HUES64 (cell line): Measurements from ENCODE around the gene CSK.

Experiments used
- H3K27ac ChIP-seq: 2 replicates; pipeline ENCODE4 v1.7.0; 2013; ENCODE audit warnings: low read depth, low read length, inconsistent platforms
- H3K27me3 ChIP-seq: 2 replicates; pipeline ENCODE4 v1.6.1; 2013; ENCODE audit warnings: mild to moderate bottlenecking, low read length; ENCODE audit not compliant: insufficient read depth
- H3K36me3 ChIP-seq: 2 replicates; pipeline ENCODE4 v1.6.1; 2013; ENCODE audit warnings: mild to moderate bottlenecking, low read length; ENCODE audit not compliant: insufficient read depth
- H3K4me1 ChIP-seq: 2 replicates; pipeline ENCODE4 v1.6.1; 2013; ENCODE audit warnings: mild to moderate bottlenecking, low read length, moderate library complexity; ENCODE audit not compliant: insufficient read depth
- H3K4me3 ChIP-seq: 2 replicates; pipeline ENCODE4 v1.5.1; 2013; ENCODE audit warnings: mild to moderate bottlenecking, low read length, moderate library complexity
- H3K9ac ChIP-seq: 2 replicates; pipeline ENCODE4 v1.6.1; 2013; ENCODE audit warnings: mild to moderate bottlenecking, low read depth, low read length
- H3K9me3 ChIP-seq: 2 replicates; pipeline ENCODE4 v1.6.1; 2013; ENCODE audit warnings: low read depth, low read length; ENCODE audit not compliant: insufficient read depth
- WGBS: fragments of 150-250, 120-280 bp; methylation state at CpG from one replicate; pipeline ENCODE4 v1.1.7; 2013; ENCODE audit warnings: missing lambda C conversion rate; 5-methylcytosine and 5-hydroxymethylcytosine counted together

CSK gene

DNA sequence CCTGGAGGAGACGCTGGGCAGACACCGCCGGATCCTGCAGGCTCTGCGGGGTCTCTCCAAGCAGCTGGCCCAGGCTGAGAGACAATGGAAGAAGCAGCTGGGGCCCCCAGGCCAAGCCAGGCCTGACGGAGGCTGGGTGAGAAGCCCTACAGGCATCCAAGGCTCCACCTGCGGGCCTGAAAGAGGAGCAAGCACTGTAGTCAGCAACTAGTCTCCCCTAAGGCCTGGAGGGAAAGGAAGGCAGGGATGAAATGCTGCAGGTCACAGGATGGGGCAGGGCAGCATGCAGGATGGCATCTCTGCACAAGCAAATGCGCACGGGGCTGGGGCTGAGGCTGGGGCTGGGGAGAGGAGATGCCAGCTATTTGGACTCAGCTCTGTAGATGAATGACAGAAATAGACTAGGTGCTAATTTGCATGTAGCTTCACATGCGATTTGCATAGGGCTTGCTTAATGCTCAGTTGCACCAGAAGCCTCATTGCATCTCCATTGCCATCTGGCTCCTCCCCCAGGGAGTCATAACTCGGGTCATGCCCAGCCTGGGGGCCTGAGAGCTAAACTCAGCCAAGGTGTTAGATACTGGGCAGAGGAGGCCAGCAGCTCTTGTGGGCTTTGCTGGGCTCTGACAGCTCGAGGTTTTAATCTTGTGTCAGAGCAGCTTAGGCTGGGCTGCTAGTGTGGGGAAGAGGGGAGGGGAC lies 39.4 kb downstream of the CSK start:
- 41% methylated on average over 11 of the region's 11 CpGs for WGBS
- H3K27me3 ChIP-seq: peaks cover 19% of the 10 kb centered on the region
- no peak overlapping the region for H3K4me3 ChIP-seq
- peaks cover 18% of the 10 kb centered on the region; the same call in 1 of the 2 replicates for H3K4me1 ChIP-seq
- H3K36me3 ChIP-seq: no peaks in the 10 kb centered on the region
- peak overlapping the region; percentile 26; the same call in 1 of the 2 replicates for H3K27ac ChIP-seq
- H3K9me3 ChIP-seq: no peaks in the 10 kb centered on the region
- no peak overlapping the region for H3K9ac ChIP-seq

DNA sequence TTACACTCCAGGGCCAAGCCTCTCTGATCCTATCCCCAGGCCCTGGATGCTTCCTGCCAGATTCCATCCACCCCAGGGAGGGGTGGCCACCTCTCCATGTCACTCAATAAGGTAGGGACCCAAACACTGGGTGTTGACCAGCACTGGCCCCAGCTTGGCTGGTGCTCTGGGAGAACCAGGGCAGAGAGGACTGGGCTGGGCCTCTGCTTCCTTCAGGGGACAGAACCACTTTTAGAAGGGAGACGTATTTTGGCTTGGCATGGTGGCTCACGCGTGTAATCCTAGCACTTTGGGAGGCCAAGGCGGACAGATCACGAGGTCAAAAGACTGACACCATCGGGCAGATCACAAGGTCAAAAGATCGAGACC lies 39.9 kb downstream of the CSK start:
- 94% methylated on average over 7 of the region's 7 CpGs for WGBS
- Histone ChIP-seq H3K27ac (no peak overlapping the region), H3K4me3 (no peak overlapping the region)

DNA sequence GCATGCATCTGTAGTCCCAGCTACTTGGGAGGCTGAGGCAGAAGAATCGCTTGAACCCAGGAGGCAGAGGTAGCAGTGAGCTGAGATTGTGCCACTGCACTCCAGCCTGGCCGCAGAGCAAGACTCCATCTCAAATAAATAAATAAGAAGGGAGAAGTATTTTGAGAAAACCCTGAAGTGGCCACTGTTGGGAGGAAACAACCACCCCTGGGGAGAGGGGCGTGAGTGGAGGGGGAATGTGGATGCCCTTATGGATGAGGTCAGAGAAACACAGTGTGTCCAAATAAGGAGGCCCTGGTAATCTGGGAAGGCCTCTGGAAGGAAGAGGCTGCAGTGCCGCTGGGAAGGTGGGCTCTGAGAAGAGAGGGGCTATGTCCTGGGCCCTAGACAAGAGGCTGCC lies 40.4 kb downstream of the CSK start:
- H3K9me3 ChIP-seq: no peaks in the 10 kb centered on the region
- peaks cover 28% of the 10 kb centered on the region for H3K27me3 ChIP-seq
- H3K4me1 ChIP-seq: peaks cover 20% of the 10 kb centered on the region; the same call in 1 of the 2 replicates
- no peaks in the 10 kb centered on the region for H3K36me3 ChIP-seq
- no peak overlapping the region for H3K9ac ChIP-seq
- WGBS: 83% methylated on average over 3 of the region's 4 CpGs
- no peak overlapping the region for H3K4me3 ChIP-seq
- no peak overlapping the region for H3K27ac ChIP-seq

More for the DNA sequence above, 39.9 kb downstream of the CSK start:
- H3K27me3 ChIP-seq: peaks cover 24% of the 10 kb centered on the region
- H3K36me3 ChIP-seq: no peaks in the 10 kb centered on the region
- H3K9ac ChIP-seq: no peak overlapping the region
- no peaks in the 10 kb centered on the region for H3K9me3 ChIP-seq
- peaks cover 19% of the 10 kb centered on the region for H3K4me1 ChIP-seq

DNA sequence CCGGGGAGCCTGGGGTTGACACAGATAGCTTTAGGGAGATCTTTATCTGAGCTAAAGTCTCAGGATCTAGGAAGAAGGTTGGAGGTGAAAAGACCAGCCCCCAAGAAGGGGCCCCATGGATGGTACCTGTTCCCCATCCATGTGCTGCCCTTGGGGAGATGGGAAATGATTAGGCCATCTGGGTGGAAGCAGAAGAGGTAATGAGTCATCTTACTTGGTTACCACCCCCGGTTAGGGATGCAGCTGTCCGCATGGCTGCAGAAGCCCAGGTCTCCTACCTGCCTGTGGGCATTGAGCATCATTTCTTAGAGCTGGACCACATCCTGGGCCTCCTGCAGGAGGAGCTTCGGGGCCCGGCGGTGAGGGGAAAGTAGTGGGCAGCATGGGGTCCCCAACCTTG lies 41.4 kb downstream of the CSK start:
- Histone ChIP-seq H3K27me3 (peaks cover 39% of the 10 kb centered on the region), H3K36me3 (no peaks in the 10 kb centered on the region), H3K9me3 (no peaks in the 10 kb centered on the region), H3K4me3 (no peak overlapping the region), H3K27ac (no peak overlapping the region), H3K9ac (no peak overlapping the region), H3K4me1 (peaks cover 22% of the 10 kb centered on the region; the same call in 1 of the 2 replicates)
- 82% methylated on average over 6 of the region's 6 CpGs for WGBS

DNA sequence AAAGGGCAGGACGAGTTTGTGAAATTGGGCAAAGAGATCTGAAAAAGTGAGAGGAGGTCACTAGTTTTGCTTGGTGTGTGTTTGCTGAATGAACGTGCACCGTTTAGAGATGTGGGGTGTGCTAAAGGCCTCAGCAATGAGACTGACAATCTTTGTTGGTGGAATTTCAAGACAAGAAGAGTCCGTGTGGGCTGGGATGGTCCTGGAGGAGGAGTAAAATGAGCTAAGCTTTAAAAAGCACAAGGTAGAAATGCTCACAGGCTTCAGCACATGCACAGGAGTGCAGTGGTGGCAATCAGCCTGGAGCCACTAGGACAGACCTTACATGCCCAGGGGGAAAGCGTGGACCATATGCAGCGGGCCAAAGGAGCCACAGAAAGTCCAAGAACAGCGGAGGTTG lies 43.1 kb downstream of the CSK start:
- Histone ChIP-seq H3K4me3 (no peak overlapping the region), H3K9ac (no peak overlapping the region), H3K9me3 (no peaks in the 10 kb centered on the region), H3K36me3 (no peaks in the 10 kb centered on the region), H3K4me1 (peaks cover 22% of the 10 kb centered on the region; the same call in 1 of the 2 replicates), H3K27ac (no peak overlapping the region), H3K27me3 (peaks cover 42% of the 10 kb centered on the region)
- 85% methylated on average over 7 of the region's 7 CpGs for WGBS

DNA sequence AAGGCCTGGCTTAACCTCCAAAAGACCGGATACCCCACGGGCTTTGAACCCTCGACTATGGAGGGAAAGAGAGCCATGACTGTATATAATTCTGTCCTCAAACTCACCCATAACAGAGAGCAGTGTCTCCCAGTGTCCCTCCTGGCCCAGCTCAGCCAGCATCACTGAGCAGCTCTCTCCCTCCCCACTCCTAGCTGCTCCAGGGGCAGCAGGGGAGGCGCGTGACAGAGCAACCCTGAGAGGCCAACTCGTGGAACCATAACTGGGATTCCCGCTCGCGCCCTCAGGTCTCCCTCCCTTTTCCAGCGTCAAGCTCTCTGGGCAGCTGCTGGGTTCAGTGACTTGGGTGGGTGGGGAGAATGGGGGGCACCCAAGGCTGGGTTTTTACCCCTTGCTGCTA lies 44.0 kb downstream of the CSK start:
- H3K9ac ChIP-seq: no peak overlapping the region
- no peak overlapping the region for H3K27ac ChIP-seq
- WGBS: 74% methylated on average over 10 of the region's 10 CpGs

DNA sequence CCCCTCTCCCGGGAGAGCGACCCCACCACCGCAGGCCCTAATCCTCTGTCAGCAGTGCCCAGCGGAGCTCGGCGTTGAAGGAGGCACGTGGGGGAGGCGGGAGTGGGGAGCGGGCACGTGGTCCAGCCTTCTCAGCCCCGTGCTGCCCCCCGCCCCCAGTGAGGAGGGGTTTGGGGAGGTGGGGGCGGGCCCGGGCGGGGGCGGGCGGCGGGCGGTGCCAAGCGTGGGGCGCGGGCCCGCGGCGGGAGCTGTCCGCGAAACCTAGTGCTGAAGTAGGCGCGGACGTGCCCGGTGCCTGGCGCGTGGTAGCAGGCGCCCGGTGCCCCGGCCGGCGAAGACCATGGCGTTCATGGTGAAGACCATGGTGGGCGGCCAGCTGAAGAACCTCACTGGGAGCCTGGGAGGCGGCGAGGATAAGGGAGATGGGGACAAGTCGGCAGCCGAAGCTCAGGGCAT lies 44.5 kb downstream of the CSK start, which contains the start of gene CPLX3:
CPLX3 (plus strand) TSS at position 264 of the 456 bp plus-strand sequence; CDS start at position 341, 77 bp downstream.
- Histone ChIP-seq H3K4me3 (peak within 1 kb of the TSS; percentile 30; the same call in 1 of the 2 replicates), H3K27me3 (peaks cover 42% of the 10 kb centered on the region), H3K9ac (no peak within 1 kb of the TSS), H3K36me3 (no peaks in the 10 kb centered on the region), H3K4me1 (peaks cover 14% of the 10 kb centered on the region; the same call in 1 of the 2 replicates), H3K27ac (no peak within 1 kb of the TSS), H3K9me3 (no peaks in the 10 kb centered on the region)
- WGBS: 9% methylated on average over 34 of the region's 44 CpGs

More for the DNA sequence above, 44.0 kb downstream of the CSK start:
- peaks cover 42% of the 10 kb centered on the region for H3K27me3 ChIP-seq
- no peaks in the 10 kb centered on the region for H3K36me3 ChIP-seq
- no peak overlapping the region for H3K4me3 ChIP-seq
- H3K4me1 ChIP-seq: peaks cover 19% of the 10 kb centered on the region; the same call in 1 of the 2 replicates
- no peaks in the 10 kb centered on the region for H3K9me3 ChIP-seq

DNA sequence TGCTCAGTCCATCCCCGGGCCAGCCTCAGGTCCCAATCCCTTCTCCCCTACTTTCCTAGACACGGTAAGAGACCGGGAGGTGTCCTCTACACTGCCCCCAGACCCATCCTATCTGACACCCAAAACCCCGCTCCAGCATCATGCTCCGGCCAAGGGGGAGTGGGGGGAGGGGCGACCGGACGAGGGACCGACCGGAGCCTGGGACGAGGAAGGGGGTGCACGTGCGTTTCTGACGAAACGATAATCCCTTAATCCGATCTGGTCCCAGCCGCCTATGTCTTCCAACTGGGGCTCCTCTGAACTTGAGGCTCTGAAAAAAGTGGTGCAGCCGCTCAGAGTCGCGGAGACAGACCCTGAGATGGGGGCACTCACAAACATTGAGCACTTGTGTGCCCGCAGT lies 45.0 kb downstream of the CSK start:
- Histone ChIP-seq H3K27me3 (peaks cover 42% of the 10 kb centered on the region), H3K4me3 (peak overlapping the region; percentile 30; the same call in 1 of the 2 replicates), H3K36me3 (no peaks in the 10 kb centered on the region), H3K9ac (no peak overlapping the region), H3K9me3 (no peaks in the 10 kb centered on the region), H3K27ac (no peak overlapping the region), H3K4me1 (peaks cover 9% of the 10 kb centered on the region; the same call in 1 of the 2 replicates)
- WGBS: 39% methylated on average over 21 of the region's 21 CpGs

DNA sequence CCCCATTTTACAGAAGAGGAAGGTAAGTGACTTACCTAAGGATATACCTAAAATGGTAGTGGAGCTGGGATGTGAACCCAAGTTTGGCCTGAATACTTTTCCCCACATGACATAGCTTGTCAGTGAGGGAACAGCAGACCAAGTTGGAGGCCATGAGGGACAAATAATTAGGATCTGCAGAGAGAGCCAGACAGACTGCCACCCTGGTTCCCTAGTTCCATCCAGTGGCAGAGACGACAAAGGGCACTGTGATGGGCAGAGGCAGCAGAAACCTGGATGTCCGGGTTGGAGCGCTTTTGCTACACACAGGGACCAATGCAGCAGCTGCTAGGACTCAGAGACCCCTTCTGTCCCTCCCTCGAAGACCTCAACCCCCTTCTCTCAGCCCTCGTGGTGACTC lies 45.7 kb downstream of the CSK start:
- no peaks in the 10 kb centered on the region for H3K9me3 ChIP-seq
- H3K36me3 ChIP-seq: no peaks in the 10 kb centered on the region
- H3K4me1 ChIP-seq: peaks cover 9% of the 10 kb centered on the region; the same call in 1 of the 2 replicates
- no peak overlapping the region for H3K27ac ChIP-seq
- WGBS: 69% methylated on average over 5 of the region's 5 CpGs
- H3K4me3 ChIP-seq: no peak overlapping the region
- H3K9ac ChIP-seq: no peak overlapping the region
- peaks cover 42% of the 10 kb centered on the region for H3K27me3 ChIP-seq

DNA sequence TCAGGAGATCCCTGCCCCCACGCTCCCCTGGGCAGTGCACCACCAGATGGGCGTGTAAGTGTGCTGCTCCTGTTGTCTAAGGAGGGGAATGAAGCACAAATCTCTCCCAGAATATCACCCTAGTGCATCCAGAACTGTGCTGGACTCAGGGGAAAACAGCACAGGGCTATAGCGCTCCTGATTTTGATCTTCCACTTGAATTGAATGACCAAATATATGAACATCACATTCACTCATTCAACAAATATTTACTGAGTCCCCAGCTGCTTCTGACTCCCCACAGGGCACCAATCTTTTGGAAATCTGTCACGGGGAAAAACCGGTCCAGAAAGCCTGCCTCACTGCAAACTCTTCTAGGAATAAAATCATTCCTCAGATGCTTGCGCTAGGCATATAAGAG lies 47.0 kb downstream of the CSK start:
- no peak overlapping the region for H3K4me3 ChIP-seq
- no peak overlapping the region for H3K9ac ChIP-seq
- H3K36me3 ChIP-seq: no peaks in the 10 kb centered on the region
- H3K27me3 ChIP-seq: peaks cover 42% of the 10 kb centered on the region
- no peaks in the 10 kb centered on the region for H3K9me3 ChIP-seq
- 82% methylated on average over 6 of the region's 6 CpGs for WGBS
- H3K27ac ChIP-seq: no peak overlapping the region
- peaks cover 9% of the 10 kb centered on the region; the same call in 1 of the 2 replicates for H3K4me1 ChIP-seq

DNA sequence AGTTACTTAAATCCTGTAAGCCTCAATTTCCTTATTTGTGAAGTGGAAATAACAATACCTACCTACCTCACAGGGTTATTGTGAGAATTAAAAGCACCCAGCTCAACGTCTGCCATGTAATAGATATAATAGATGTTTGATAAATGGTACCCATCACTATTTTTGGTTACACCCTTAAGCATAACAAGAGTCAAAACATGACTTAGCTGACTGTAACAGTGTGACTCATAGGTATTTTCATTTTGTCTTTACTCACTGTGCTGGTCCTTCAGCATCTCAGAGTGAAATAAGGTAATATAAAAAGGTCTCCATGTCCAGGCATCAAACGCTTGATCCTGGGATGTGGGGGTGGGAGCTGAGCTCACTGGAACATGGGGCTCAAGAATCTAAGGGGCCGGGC lies 47.6 kb downstream of the CSK start:
- Histone ChIP-seq H3K9me3 (no peaks in the 10 kb centered on the region), H3K36me3 (no peaks in the 10 kb centered on the region), H3K27me3 (peaks cover 40% of the 10 kb centered on the region), H3K27ac (no peak overlapping the region), H3K4me3 (no peak overlapping the region), H3K4me1 (peaks cover 9% of the 10 kb centered on the region; the same call in 1 of the 2 replicates), H3K9ac (no peak overlapping the region)
- WGBS: 84% methylated on average over 2 of the region's 3 CpGs
